Stimulated activated CD8-positive, alpha-beta memory T cell treated with anti-CD3 and anti-CD28 coated beads, Interleukin-7, amount 100 ng/mL, for 48 hours (primary cell): ENCODE measurements around the gene ACOX3.

Experiments used
- DNase-seq, 2 donors: peaks; one replicate each; pipeline ENCODE4 v3.0.0-alpha.2; 2020; ENCODE audit warnings: low read depth in 1 of 2; ENCODE audit errors: extremely low read depth in 1 of 2

Gene ACOX3

DNA sequence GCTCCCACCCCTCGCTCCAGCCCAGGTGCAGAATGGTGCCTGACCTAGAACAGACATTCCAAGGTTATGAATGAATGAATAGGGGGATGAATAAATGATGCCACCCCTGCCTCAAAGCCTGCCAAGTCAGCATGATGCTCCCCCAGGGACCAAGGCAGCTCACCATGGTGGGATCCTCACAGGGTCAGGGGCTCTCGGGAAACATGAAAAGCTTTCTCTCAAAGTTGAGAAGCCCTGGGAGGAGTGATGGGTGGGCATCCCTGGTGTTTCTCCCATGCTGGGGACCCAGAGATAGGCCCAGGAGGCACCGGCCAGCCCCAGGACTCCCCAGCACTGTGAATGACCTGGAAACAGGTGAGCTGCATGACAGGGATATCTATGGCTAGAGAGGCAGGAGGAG lies 112.1 kb downstream of the ACOX3 start:
- DNase-seq: no peak

DNA sequence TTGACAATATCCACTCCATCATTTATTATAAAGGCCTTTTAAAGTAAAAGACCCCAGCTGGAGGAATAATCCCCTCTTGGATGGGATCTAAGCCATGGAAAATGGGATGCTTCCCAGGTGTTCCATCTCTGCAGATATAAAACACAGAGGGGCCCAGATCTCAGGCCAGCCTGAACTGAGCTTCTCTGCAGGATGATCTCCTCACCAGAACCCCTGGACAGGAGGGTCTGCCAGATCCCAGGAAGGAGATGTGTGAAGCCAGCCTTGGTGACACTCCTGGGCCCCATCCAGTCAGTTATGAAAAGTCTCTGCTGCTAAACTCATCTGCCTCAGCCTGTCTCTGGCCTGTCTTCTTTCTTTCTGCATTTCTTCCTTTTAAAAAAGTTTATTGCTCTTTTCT lies 114.3 kb downstream of the ACOX3 start:
- DNase-seq: no peak

DNA sequence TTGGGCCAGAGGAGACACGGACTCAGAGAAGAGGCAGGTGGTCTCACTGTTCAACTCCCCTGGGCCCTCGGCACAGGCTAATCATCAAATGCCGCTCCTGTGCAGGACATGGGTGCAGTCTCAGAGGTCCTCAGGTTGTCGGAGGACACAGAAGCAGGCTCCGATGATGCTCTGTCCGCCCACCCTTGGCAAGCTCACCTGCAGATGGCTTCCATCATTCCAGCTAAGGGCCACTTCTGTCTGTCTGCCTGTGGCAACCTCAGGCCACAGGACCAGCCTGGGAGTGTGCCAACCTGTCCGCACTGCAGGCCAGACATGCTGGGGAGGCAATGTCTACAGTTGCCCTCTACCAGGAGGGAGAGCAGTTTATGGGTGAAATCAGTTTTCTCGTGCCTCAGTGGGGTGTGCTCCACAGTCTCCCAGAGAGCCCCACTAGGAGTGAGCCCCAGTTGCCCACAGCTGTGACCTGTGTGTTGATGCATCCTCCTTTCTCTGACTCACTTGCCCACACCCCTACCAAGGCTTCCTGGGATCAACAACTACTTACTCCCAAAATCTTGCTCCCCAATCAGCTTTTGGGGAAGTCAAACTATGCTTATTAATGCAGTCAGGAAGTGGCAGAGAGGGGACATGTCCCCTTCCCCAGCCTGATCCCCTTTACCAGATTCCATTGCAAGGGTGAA lies 115.1 kb downstream of the ACOX3 start:
- no peak for DNase-seq

DNA sequence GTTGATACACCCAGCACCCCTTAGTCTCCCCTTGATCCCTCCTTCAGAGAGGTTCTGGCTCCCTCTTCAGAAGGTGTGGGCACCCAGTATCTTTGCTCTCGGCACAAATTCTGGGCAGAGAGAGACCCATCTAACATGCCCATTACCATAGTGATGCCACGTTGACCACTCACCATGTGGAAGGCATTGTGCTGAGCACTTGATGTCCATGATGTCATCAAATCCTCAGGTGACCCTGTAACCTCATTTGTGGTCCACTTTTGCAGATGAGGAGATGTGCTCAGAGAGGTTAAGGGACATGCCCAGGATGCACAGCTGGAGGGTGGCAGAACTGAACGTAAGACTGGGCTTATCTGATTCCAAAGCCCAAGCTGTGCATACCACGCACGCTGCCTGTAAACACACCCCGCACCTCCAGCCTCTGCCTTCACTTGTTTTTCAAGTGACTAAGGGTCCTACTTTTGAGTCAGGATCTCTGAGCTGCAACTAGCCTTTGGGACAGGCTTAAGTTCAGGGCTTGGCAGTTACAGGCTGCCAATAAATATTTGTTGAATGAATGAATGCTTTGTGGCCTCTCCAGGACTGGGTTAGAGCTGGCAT lies 115.8 kb downstream of the ACOX3 start:
- no peak for DNase-seq

DNA sequence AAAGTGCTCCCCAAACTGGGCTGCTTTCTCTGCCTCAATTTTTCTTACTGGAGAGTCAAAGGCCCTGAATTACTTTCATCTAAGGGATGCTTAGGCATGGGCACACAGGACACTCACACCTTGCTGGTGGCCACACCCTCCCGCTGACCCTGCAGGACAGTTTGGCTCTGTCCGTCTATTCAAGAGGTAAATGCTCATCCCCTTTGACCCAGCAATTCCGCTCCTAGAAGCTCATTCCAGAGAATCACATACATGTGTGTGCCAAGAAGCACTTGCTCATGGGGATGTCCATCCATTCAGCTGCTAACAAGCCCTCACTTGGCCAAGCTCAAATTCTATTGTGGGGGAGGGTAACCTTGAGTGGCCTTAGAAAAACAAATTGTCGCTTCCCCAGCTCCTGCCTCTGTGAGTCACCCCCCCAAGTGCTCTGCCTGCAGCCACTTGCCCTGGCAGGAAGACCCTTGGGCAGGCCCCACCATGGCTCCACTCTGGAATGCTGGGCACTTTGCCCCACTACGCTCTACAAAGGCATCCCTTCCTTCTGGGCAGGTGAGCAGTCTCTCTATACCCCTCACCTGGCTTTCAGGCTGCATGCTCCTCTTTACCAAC lies 116.5 kb downstream of the ACOX3 start:
- DNase-seq: no peak

DNA sequence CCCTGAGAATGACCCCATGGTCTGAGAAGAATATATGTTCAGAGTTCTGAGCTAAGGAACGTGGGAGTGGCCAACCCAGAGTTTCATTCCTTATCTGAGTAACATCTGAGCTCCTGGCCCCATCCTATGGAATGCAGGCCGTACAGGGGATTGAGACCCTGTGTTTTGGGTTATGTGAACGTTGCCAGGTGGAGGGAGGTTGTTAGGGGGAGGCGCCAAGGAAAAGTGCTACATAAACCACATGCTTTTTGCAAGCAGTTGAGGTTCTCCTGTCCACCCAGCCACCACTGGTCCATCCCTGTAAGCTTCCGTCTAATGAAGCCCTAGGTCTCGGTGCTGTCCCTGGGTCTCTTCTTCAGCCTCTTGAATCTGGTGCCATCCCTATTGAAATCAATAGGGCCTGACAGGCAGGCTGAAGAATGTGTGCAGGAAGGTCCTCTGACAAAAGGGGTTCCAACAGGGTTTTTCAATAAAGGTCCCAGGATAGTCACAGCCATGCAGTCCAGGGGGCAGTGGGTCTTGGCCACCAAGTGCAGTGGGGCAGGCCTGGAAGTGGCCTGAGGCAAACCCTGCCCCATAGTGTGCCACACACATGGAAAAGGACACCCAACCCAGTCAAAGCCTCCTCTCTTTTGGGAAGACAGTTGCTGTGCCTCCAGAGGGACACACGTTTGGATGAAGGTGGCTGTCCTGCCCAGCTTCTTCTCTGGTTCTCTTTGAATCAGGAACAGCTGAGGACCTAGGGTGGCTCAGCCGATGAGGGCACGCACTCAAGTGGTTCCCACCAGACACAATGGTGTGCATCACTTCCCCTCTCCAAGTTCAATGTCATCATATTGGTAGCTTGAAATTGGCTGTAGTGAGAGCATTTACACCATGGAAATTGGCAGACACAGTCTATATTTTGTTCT lies 117.5 kb downstream of the ACOX3 start:
- DNase-seq: no peak

DNA sequence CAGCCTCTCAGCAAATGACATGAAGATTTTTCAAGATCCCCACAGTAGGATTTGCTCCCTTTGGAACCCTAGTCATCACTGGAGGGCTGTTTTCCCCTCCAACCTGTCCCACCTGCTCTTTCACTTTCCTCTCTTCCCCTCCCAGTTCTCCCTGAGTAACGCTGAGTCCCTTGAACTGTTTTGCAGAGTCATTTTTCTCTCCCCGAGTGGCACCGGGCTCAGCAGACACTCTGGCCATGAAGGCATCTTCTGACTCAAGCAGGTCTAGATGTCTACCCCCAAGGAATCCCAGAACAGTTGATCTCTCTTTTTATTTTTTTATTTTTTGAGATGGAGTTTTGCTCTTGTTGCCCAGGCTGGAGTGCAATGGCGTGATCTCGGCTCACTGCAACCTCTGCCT lies 118.8 kb downstream of the ACOX3 start:
- no peak for DNase-seq

DNA sequence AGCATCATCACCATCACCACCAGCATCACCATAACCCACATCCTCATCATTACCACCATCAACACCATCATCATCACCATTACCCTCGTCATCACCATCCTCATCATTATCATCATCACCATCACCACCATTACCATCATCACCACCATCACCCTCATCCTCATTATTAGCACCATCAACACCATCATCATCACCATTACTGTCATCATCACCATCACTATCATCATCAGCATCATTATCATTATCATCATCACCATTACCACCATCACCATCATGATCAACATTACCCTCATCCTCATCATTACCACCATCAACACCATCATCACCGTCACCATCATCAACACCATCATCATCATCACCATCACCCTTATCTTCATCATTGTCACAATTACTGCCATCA lies 119.3 kb downstream of the ACOX3 start:
- no peak for DNase-seq

DNA sequence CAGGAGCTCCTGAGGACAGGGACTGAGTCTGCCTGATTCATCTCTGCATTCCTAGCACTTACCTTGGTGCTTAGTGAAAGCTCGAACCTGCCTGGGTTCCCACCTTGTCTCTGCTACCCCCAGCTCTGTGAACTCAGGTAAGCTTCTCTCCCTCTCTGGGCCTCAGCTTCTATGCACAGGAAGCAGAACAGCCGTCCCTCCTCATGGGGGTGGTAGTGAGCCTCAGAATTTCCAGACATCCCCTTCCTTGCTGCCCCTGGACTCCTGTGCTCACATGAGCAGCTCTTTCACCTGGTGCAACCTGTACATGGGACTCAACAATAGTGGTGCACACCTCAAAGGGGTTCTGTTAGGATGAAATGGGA lies 120.2 kb downstream of the ACOX3 start:
- DNase-seq: no peak

DNA sequence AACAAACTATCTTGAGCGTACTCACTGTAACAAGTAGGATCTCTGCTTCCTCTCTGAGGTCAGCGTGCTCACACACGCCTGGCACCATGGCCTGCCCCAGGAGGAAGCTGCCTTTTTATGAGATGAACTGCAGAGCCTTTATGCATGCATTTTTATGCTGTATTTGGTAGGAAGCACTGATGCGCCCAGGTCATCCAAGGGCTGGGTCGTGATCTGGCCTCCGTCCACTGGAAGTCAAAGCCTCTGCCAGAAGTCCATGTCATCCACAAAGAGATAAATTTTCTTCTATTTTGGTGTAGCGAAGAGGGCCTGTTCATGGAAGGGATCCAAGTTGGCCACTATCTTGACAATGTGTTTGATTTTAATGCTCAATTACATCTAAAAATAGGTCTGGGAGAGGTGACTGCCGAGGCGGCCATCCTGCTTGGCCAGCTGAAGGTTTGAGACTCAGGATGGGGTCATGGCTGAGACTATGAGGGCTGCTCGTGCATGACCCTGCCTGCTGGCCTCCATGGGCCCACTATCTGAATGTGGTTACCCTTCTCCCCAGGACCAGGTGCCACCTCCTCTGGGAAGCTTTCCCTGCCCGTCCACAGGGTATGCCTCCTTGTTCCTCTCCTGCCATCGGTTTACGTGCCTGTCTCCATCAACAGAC lies 120.7 kb downstream of the ACOX3 start:
- DNase-seq: no peak

DNA sequence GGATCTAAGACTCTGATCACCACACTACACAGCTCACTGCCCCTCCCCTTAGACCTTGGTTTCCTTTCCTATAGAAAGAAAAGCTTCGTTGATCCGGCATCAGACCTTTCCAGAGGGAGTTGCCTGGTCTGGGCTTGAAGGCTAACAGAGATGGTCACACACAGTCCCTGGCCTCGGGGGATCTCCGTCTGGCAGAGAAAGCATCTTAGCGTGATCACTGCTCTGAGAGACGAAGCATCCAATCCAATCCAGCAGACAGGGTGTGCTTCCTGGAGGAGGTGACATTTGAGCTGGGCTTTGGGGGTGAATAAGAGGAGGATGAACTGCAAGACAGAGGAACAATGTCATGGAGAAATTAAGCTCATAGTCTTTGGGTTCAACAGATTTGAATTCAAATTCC lies 121.5 kb downstream of the ACOX3 start:
- DNase-seq: no peak

DNA sequence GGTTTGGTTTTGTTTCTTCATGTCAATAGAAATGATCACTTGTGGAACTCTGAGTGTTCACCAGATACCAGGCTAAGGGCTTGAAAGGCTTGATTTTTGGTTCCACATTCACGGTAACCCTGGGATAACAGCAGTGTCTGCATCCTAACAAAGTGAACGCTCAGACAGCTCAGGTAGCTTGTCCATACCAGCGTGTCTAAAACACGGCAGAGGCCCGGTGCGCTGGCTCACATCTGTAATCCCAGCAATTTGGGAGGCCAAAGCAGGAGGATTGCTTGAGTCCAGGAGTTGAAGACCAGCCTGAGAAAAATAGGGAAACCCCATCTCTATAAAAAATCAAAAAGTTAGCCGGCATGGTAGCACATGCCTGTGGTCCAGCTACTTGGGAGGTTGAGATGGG lies 122.0 kb downstream of the ACOX3 start:
- no peak for DNase-seq

DNA sequence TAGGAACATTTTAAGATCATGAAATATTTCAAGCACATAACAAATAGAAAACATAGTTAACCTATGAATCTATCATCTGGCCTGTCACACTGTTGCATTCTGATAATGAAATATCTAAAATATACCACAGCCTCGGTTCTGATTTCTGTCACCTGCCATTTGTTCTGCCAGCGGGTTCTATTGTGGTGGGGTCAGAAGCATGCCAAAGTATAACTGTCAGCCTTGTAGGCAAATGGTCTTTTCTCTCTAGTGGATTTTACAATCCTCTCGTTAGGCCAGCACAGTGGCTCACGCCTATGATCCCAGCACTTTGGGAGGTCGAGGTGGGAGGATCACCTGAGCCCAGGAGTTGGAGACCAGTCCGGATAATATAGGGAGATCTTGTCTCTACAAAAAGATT lies 123.0 kb downstream of the ACOX3 start:
- no peak for DNase-seq

DNA sequence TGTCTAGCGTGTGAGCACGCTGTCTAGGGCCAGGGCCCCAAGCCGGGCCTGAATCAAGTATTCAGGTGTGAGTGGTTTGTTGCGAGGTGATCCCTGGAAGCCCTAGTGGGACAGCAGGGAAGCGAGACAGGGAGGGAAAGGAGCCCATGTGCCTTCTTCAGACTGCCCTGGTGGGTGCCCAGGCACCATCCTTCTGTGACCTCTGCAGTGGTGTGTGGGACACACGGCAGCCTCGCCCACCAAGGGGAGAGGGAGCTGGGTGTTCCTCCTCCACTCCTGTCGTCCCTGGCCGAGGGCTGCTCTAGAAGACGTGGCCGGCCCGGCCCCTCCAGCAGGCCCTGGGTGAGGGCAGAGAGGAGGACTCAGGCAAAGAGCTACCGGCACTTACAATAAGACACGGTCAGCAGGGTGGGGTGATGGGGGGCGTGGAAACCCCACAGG lies 123.6 kb downstream of the ACOX3 start:
- no peak for DNase-seq
